ENCODE data around the gene TULP1. TPM values are rescaled to one million over a fixed set of nuclear protein-coding genes. Genes with fewer than 3 reads are reported as not detected.
A peak's percentile ranks its signal among the peaks of the same experiment; 100 is the strongest.

TULP1 gene
- total RNA-seq, 2 donors from 2014 or later, result not detected

- Mint-ChIP-seq H3K27me3 (peaks cover 16 to 20% of the 10 kb centered on the region in 2 donors), H3K27ac (peak overlapping the region in 1 of 2 donors; percentile 70), H3K36me3 (no peaks in the 10 kb centered on the region), H3K9me3 (no peaks in the 10 kb centered on the region), H3K4me3 (peak overlapping the region; percentile 86), H3K4me1 (ENCODE audit: low read depth in 2 of 2) (peaks cover 13 to 14% of the 10 kb centered on the region in 2 donors)
- DNase-seq (ENCODE audit: low spot score), result no peak
- ATAC-seq, result no peak
These were observed 14.2 kb downstream of the TULP1 start for GRCh38 chr6:35498422-35499067.

GRCh38 chr6:35497571-35498421, 14.9 kb downstream of the TULP1 start:
- Mint-ChIP-seq H3K9me3 (no peaks in the 10 kb centered on the region), H3K4me1 (ENCODE audit: low read depth in 2 of 2) (peaks cover 14 to 17% of the 10 kb centered on the region in 2 donors), H3K4me3 (peak overlapping the region; percentile 86), H3K27ac (no peak overlapping the region), H3K27me3 (peaks cover 16 to 28% of the 10 kb centered on the region in 2 donors), H3K36me3 (no peaks in the 10 kb centered on the region)
- ATAC-seq (peak; percentile 50 to 55), DNase-seq (ENCODE audit: low spot score) (no peak)

- Mint-ChIP-seq H3K27me3 (peaks cover 16 to 29% of the 10 kb centered on the region in 2 donors), H3K36me3 (no peaks in the 10 kb centered on the region), H3K4me1 (ENCODE audit: low read depth in 2 of 2) (peaks cover 14 to 17% of the 10 kb centered on the region in 2 donors), H3K4me3 (peak within 1 kb of the TSS; percentile 86), H3K9me3 (no peaks in the 10 kb centered on the region), H3K27ac (no peak within 1 kb of the TSS)
- ATAC-seq (peak; percentile 79 to 86), DNase-seq (ENCODE audit: low spot score) (no peak)
These were observed 15.7 kb downstream of the TULP1 start, which contains the start of gene TEAD3 for GRCh38 chr6:35496841-35497570. TEAD3 (minus strand) TSS chr6:35497079.

- Mint-ChIP-seq H3K27me3 (peaks cover 13 to 29% of the 10 kb centered on the region in 2 donors), H3K9me3 (no peaks in the 10 kb centered on the region), H3K36me3 (no peaks in the 10 kb centered on the region), H3K4me3 (peak overlapping the region; percentile 49), H3K27ac (no peak overlapping the region), H3K4me1 (ENCODE audit: low read depth in 2 of 2) (peaks cover 14 to 18% of the 10 kb centered on the region in 2 donors)
- ATAC-seq (peak in 1 of 2 donors; percentile 1), DNase-seq (ENCODE audit: low spot score) (no peak)
These were observed 16.5 kb downstream of the TULP1 start for GRCh38 chr6:35496036-35496840.

- DNase-seq (ENCODE audit: low spot score), result no peak
- peaks cover 13 to 28% of the 10 kb centered on the region in 2 donors for H3K27me3 Mint-ChIP-seq
- H3K36me3 Mint-ChIP-seq, result no peaks in the 10 kb centered on the region
- H3K4me1 Mint-ChIP-seq (ENCODE audit: low read depth in 2 of 2), result peaks cover 14 to 22% of the 10 kb centered on the region in 2 donors
- H3K9me3 Mint-ChIP-seq, result no peaks in the 10 kb centered on the region
- no peak for ATAC-seq
- peak overlapping the region; percentile 49 for H3K4me3 Mint-ChIP-seq
- no peak overlapping the region for H3K27ac Mint-ChIP-seq
These were observed 17.2 kb downstream of the TULP1 start for GRCh38 chr6:35495258-35496035.

- DNase-seq (ENCODE audit: low spot score) (no peak), ATAC-seq (no peak)
- Mint-ChIP-seq H3K27ac (peak overlapping the region in 1 of 2 donors; percentile 17), H3K36me3 (no peaks in the 10 kb centered on the region), H3K27me3 (peaks cover 10 to 28% of the 10 kb centered on the region in 2 donors), H3K9me3 (no peaks in the 10 kb centered on the region), H3K4me3 (peak overlapping the region; percentile 1), H3K4me1 (ENCODE audit: low read depth in 2 of 2) (peaks cover 14 to 22% of the 10 kb centered on the region in 2 donors)
These were observed 18.5 kb downstream of the TULP1 start for GRCh38 chr6:35494161-35494563.

- no peaks in the 10 kb centered on the region for H3K36me3 Mint-ChIP-seq
- peak overlapping the region; percentile 1 for H3K4me3 Mint-ChIP-seq
- H3K27ac Mint-ChIP-seq, result peak overlapping the region in 1 of 2 donors; percentile 17
- DNase-seq (ENCODE audit: low spot score) (no peak), ATAC-seq (no peak)
- H3K9me3 Mint-ChIP-seq, result no peaks in the 10 kb centered on the region
- peaks cover 10 to 17% of the 10 kb centered on the region in 2 donors for H3K4me1 Mint-ChIP-seq (ENCODE audit: low read depth in 2 of 2)
- H3K27me3 Mint-ChIP-seq, result peaks cover 6 to 23% of the 10 kb centered on the region in 2 donors
These were observed 19.3 kb downstream of the TULP1 start for GRCh38 chr6:35493307-35493983.

GRCh38 chr6:35492974-35493284, 19.8 kb downstream of the TULP1 start:
- no peaks in the 10 kb centered on the region for H3K9me3 Mint-ChIP-seq
- ATAC-seq, result no peak
- H3K36me3 Mint-ChIP-seq, result no peaks in the 10 kb centered on the region
- no peak for DNase-seq (ENCODE audit: low spot score)
- H3K27me3 Mint-ChIP-seq, result peaks cover 5 to 22% of the 10 kb centered on the region in 2 donors
- H3K4me1 Mint-ChIP-seq (ENCODE audit: low read depth in 2 of 2), result peaks cover 9 to 20% of the 10 kb centered on the region in 2 donors
- peak overlapping the region in 1 of 2 donors; percentile 17 for H3K27ac Mint-ChIP-seq
- H3K4me3 Mint-ChIP-seq, result no peak overlapping the region

GRCh38 chr6:35492258-35492973, 20.3 kb downstream of the TULP1 start:
- no peak for DNase-seq (ENCODE audit: low spot score)
- peak overlapping the region in 1 of 2 donors; percentile 17 for H3K27ac Mint-ChIP-seq

GRCh38 chr6:35491558-35492257, 21.0 kb downstream of the TULP1 start:
- Mint-ChIP-seq H3K27ac (no peak overlapping the region), H3K36me3 (no peaks in the 10 kb centered on the region), H3K27me3 (peaks cover 5 to 22% of the 10 kb centered on the region in 2 donors), H3K9me3 (no peaks in the 10 kb centered on the region), H3K4me1 (ENCODE audit: low read depth in 2 of 2) (peaks cover 14 to 23% of the 10 kb centered on the region in 2 donors), H3K4me3 (no peak overlapping the region)
- ATAC-seq, result no peak
- DNase-seq (ENCODE audit: low spot score), result no peak

More at GRCh38 chr6:35492258-35492973, 20.3 kb downstream of the TULP1 start:
- no peaks in the 10 kb centered on the region for H3K9me3 Mint-ChIP-seq
- H3K27me3 Mint-ChIP-seq, result peaks cover 5 to 22% of the 10 kb centered on the region in 2 donors
- peaks cover 14 to 23% of the 10 kb centered on the region in 2 donors for H3K4me1 Mint-ChIP-seq (ENCODE audit: low read depth in 2 of 2)
- no peaks in the 10 kb centered on the region for H3K36me3 Mint-ChIP-seq
- no peak for ATAC-seq
- H3K4me3 Mint-ChIP-seq, result no peak overlapping the region
